GM19035 (cell line): ENCODE results near the gene DDR2.

ENCODE experiments used
- ATAC-seq: cut with Tn5 transposase; IDR thresholded peaks from one replicate; pipeline ENCODE4 v1.9.1; 2021; ENCODE audit not compliant: unreplicated experiment

Gene DDR2

DNA sequence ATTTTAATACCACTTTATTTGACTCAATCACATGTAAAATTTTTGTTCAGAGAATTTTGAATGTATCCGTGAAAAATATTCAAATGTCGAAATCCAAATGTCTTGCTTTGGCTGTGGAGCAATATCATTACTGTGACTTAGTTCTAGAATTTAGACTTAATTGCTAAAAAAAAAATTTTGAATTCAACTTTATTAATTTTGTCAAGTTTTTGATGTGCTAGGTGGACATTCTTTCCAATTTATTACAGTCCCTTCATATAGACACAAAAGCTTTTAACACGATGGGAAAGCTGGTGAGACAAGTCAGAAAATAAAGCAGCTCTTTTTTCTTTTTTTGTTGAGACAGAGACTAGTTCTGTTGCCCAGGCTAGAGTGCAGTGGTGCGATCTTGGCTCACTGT lies 62.6 kb downstream of the DDR2 start:
- no peak for ATAC-seq

DNA sequence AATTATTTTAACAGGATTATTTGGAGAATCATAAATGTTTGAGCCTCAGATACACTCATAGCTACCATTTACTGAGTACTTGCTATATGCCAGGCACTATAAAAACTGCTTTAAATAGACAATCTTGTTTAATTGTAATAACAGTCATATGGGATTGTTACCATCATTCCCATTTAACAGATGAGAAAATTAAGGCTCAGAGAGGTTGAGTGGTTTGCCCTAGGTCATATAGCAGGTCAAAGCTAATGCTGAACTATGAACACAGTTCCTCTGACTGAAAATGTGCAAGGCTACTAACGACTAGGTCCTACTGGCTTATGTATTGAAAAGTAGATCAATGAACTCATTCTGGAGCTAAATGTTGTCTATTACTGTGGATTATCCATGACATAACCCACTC lies 63.4 kb downstream of the DDR2 start:
- ATAC-seq: no peak

DNA sequence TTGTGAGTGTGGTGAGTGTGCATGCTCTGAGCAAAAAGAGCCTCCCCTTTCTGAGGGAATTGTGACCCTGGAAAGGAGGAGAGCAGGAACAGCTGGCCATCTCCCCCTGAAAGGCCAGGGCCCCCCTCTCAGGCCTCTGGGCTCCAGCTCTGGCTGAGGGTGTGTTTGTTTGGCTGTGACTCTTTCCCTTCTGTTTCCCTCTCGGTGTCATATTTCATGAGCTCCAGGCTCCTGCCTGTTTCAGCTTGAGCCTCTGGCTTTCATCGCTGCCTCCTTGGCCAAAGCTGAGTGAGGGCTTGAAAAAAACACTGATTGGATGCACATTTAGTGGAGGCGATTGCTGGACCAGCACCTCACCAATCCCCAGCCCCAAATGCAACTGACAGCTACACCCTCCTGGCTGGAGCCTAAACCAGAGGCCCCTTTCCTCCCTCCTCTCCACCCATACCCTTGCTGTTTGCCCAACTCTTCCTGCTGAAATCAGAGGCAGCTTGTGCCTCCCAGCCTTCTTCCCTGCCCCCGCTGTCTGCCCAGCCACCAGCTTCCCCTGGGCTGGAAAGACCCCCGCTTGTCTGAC lies 64.1 kb downstream of the DDR2 start:
- no peak for ATAC-seq

DNA sequence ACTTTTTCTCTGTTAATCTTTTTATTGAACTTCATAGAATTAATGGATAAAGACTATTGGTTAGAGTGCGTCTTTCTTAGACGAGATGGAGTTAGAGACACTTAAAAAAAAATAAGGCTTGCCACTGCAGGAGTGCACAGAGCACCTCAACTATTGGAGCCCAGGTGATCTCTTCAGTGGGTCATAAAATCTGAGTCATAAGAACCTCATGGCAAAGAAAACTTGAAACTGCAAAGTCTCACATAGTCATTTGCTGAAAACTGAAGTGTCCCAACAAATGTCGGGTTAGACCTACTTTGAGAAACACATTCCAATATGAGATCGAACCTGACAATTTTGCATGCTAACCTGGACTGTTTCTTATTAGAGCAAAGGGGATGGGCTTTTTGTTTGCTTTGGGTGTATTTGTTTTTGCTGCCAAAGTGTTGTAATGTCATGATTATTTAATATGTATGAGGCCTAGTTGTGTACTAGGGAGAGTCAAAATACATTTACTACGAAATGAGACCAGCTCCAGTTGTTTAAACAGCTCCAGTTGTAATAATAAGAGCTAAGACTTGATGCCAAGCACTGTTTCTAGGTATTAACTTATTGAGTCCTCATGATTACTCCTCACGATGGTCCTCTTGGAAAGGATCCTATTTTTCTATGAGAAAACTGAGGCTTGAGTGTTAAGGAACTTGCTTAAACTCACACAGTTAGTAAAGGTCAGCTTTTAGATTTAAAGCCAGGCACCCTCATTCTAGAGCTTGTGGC lies 65.1 kb downstream of the DDR2 start:
- ATAC-seq: no peak

DNA sequence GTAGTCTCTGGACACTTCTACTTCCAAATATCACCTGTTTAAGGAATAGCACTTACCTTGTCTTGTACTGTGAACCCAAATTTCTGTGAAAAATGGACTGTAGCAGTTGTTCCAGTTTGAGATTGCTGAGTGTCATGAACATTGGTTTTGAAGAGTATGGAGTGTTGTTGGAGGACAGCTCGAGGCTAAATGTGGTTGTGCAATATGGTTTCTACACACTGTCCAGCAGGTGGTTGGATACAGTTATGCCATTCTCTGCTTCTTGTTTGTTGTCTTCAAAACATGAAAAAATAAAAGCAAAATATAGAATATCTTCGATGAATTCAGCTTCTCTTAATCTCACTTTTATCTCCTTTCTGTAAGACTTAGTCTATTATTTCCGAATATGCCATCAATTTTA lies 67.1 kb downstream of the DDR2 start:
- no peak for ATAC-seq

DNA sequence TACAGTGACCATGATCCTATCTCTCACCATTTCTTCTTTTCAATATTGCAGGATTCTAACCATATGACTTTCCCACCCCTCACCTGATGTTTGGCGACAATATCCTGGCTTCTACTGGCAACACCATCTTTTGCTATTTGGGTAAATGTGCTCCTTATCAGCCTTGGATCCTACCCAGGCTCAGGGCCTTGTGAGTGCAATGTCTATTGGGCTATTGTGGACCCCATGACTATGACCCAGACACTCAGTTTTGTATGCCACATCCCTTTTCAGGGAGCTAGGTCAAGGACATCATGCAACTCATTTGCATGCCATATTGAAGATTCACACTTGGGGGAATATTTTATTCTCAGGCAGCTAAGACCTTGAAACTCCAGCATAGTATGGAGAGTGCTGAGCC lies 67.9 kb downstream of the DDR2 start:
- no peak for ATAC-seq

GRCh38 chr1:162701286-162701685 lies 69.0 kb downstream of the DDR2 start:
- no peak for ATAC-seq

DNA sequence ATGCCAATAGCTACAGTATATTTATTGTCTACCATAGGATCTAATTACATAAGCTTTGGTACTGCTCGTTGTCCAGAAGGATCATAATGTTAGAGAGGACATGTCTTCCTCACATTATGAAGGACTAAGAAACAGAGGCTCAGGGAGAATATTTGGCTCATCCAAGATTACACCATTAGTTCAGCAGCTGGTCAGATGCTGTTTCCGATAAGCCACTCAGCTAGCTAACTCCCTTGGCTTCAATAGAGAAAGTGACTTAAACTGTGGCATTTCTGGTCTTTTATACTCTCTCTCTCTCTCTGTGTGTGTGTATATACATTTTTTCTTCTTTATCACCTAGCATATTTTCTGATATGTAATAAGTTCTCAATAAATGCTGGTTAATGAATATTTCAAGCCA lies 70.4 kb downstream of the DDR2 start:
- ATAC-seq: no peak

GRCh38 chr1:162703708-162704107 lies 71.4 kb downstream of the DDR2 start:
- no peak for ATAC-seq

DNA sequence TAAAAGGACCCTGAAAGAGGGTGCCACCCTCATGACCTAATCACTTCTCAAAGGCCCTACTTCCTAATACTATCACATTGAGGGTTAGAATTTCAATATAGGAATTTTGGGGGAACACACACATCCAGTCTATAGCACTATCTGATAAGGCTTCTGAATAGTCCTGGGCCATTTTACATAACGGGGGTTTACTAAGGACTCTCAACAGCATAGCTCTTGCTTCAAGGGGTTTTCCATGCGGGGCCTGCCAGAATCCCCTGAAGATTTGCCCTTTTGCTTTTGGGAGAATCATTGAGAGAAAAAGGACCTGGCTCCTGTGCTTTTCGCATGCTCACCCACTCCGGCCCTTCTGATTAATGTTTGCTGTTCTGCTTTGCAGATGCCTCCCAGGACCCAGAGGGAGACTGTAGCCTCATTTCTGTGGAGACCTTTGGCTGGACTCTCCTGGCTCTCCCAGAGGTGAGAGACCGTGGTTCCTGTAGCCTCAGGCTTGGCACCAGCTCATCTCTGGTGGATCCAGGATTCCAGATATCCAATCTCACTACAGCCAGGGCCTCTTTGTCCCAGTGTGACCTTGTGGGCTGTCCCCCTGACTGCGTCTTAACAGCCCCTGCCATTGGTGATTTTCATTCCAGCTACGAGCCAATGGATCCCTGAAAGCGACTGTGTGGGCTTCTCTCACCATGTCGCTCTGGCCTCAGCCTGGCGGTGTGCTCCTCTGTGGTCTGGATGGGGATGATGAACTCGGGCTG lies 72.6 kb downstream of the DDR2 start:
- ATAC-seq: no peak

DNA sequence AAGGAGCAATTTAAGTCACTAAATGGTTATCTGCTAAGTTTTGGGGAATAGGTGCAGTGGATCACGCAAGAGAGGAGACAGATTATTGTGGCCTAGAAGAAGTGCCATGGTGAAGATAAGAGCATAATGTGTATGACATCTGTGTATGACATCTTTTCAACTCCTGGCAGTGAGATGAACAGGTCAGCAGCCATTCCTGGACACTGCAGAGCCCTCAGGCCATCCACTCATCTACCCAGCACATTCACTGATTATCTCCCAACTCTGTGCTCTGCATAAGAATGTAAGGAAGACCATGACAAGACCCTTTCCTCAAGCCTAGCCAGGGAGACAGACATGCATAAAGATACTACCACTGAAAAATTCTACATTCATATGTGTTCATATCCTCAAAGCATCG lies 73.7 kb downstream of the DDR2 start:
- ATAC-seq: no peak

DNA sequence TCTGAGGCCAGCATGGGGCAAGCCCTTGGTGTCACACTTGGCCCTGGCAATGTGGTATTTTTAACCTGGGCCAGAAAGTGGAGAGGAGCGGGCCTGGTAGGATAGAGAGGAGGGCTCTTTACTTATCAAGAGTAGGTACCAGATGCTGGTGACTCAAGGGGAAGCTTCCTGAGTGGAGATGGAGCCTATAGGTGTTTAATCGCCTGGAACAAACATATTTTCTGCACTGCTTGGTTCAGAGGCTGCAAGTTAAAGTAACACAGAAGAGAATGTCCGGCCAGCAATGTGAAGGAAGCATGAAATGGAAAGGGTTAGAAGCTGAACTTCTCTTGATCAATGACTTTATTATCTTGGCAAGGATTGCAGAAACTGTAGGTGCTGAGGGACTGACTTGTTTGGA lies 74.3 kb downstream of the DDR2 start:
- ATAC-seq: no peak

DNA sequence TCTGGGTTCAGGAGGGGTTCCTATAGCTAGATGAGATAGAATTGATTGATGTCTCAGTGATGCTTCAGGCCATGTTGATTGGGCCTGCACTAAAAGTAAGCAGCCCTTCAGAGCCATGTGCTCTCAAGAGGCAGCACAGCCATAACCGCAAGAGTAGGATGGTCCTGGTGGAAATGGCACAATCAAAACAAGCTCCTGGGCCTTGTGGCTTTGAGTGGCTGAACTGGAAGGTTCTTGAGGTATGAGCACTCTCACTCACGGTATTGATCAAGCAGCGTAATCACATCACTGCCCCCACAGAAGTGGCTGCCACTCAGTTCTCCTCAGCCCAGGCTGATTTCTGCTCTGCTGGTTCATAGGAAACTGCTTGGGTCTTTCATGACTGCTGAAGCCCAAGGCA lies 76.0 kb downstream of the DDR2 start:
- ATAC-seq: no peak

DNA sequence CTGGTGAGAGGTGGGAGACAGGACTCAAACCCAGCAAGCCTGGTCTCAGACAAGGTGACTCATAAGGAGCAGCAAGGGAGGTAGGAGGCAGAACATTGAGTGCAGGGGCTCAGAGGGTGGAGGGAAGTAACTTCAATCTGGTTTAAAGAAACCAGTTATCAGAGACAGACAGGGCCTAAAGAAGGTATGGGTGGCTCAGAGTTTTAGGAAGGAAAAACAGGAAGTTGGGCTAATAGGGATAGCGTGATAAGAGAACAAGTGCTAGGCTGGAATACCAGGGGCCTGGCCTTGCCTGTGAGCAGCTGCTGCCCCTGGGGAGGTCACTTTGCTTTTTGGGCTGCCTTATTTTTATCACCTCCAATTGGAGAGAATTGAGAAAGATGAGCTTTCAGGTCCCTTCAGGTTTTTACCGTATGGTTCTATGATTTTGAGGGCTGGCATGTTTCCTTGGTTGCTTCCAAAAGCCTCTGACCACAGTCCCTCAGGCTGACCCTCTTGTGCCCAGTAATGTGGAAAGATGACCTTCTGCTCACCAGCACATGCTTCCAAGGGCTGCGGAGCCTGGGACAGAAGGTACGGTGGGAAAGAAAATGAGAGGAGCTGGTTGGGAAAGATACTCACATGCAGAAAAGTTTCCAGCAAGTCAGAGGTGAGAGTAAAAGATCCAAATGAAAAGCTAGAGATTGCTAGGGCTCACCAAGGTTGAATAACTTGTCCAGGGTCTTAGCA lies 77.0 kb downstream of the DDR2 start:
- no peak for ATAC-seq

- ATAC-seq: no peak
Measured at GRCh38 chr1:162709870-162710269, 77.6 kb downstream of the DDR2 start.

DNA sequence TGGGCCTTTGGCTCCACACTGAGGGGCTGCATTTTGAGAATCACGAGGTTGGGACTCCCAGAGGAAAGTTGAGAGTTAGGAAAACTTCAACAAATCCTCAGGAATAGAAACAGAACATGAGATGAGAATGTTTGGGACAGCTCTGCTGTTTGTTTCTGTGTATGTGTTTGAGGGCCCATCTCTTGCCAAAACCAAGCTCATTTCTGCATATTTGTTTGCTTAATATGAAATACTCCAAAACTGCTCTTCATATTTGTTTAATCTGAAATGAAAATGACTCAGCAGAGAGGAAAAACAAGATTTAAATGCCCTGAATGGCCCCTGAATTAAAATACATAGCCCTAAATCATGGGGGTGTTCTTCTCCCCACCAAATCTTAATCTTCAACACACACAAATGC lies 78.1 kb downstream of the DDR2 start:
- ATAC-seq: no peak

- no peak for ATAC-seq
Measured at GRCh38 chr1:162710780-162711465, 78.7 kb downstream of the DDR2 start.

GRCh38 chr1:162712317-162713029 lies 80.2 kb downstream of the DDR2 start:
- no peak for ATAC-seq

DNA sequence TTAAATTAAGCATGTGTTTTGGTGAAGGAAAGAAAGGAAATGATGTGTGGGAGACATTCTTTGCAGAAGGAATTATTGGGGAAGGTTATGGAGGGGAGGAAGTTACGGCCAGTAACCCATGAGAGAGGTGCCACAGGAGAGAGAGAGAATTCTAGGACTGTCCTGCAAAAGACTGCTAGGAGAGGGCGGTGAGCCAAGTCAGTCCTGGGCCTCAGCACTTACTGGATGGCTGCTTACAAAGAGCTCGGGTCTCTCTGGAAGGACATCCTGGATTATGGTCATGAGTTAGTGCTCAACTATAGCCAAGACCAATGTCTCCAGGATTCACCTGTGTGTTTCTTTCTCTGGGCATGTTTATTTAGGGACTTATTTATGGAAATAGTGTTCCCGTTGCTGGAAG lies 83.9 kb downstream of the DDR2 start:
- no peak for ATAC-seq

DNA sequence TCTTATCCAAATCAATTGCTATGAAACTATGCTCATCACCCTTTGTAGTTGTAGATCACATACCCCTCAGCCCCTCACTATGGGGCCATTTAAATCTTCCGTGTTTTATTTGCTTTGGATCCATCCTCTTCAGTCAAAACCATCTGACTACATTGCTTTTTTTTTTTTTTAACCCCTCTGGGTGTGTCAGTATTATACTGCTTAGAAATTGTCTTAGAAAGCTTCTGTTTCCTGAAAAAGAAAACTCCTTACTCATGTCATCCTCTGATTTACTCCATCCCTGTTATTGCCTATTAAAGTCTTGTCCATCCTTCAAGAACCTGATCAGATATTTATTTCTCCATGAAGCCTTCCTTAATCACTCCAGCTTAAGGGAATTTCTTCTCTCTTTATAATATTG lies 84.3 kb downstream of the DDR2 start:
- ATAC-seq: no peak
